ENCODE results near the gene TMEM236. TPM values are rescaled to one million over a fixed set of nuclear protein-coding genes. Genes with fewer than 3 reads are reported as not detected.

TMEM236 gene
- total RNA-seq, 3 donors from 2014 or later, result 37.8 to 80.8 (median 59.9) TPM

- DNase-seq (no peak), ATAC-seq (no peak)
- no peak for TF ChIP-seq CTCF (IDR thresholded peaks at IDR 0.05)
- H3K4me1 ChIP-seq (ENCODE audit: low read depth), result peaks cover 15% of the 10 kb centered on the region
- intact Hi-C loops (cut with DNase I, micrococcal nuclease), result no loop called here
- no peaks in the 10 kb centered on the region for H3K36me3 ChIP-seq (ENCODE audit: low read depth)
- no peak overlapping the region for H3K4me3 ChIP-seq
- H3K9me3 ChIP-seq, result no peaks in the 10 kb centered on the region
Measured at GRCh38 chr10:17729630-17730029, 22.4 kb upstream of the TMEM236 start.

GRCh38 chr10:17730667-17731066 is 21.3 kb upstream of the TMEM236 start:
- no peaks in the 10 kb centered on the region for H3K36me3 ChIP-seq (ENCODE audit: low read depth)
- H3K9me3 ChIP-seq, result no peaks in the 10 kb centered on the region
- H3K4me3 ChIP-seq, result no peak overlapping the region
- no peak for TF ChIP-seq CTCF (IDR thresholded peaks at IDR 0.05)
- peaks cover 15% of the 10 kb centered on the region for H3K4me1 ChIP-seq (ENCODE audit: low read depth)
- intact Hi-C loops (cut with DNase I, micrococcal nuclease), result no loop called here
- DNase-seq, result no peak
- ATAC-seq, result peak; percentile 10

GRCh38 chr10:17731331-17732020 is 20.5 kb upstream of the TMEM236 start:
- no peak for TF ChIP-seq CTCF (IDR thresholded peaks at IDR 0.05)
- Histone ChIP-seq H3K4me1 (ENCODE audit: low read depth) (peaks cover 15% of the 10 kb centered on the region), H3K9me3 (no peaks in the 10 kb centered on the region), H3K36me3 (ENCODE audit: low read depth) (no peaks in the 10 kb centered on the region), H3K4me3 (no peak overlapping the region)
- peak; percentile 88 for ATAC-seq
- intact Hi-C loops (cut with DNase I, micrococcal nuclease), result no loop called here
- no peak for DNase-seq

- Histone ChIP-seq H3K36me3 (ENCODE audit: low read depth) (no peaks in the 10 kb centered on the region), H3K9me3 (no peaks in the 10 kb centered on the region), H3K4me1 (ENCODE audit: low read depth) (peaks cover 15% of the 10 kb centered on the region), H3K4me3 (no peak overlapping the region)
- intact Hi-C loops (cut with DNase I, micrococcal nuclease), result no loop called here
- ATAC-seq (no peak), DNase-seq (no peak)
- no peak for TF ChIP-seq CTCF (IDR thresholded peaks at IDR 0.05)
Measured at GRCh38 chr10:17733620-17734019, 18.4 kb upstream of the TMEM236 start.

- no peaks in the 10 kb centered on the region for H3K36me3 ChIP-seq (ENCODE audit: low read depth)
- TF ChIP-seq CTCF (IDR thresholded peaks at IDR 0.05), result no peak
- H3K4me3 ChIP-seq, result no peak overlapping the region
- H3K4me1 ChIP-seq (ENCODE audit: low read depth), result peaks cover 15% of the 10 kb centered on the region
- no peak for ATAC-seq
- no peak for DNase-seq
- intact Hi-C loops (cut with DNase I, micrococcal nuclease), result no loop called here
- no peaks in the 10 kb centered on the region for H3K9me3 ChIP-seq
Measured at GRCh38 chr10:17734432-17735080, 17.4 kb upstream of the TMEM236 start.

Measured in mucosa of descending colon (tissue), 3 donors.